ENCODE measurements around the gene ANGPTL4. TPM values are rescaled to one million over a fixed set of nuclear protein-coding genes. Genes with fewer than 3 reads are reported as not detected.
"Not testable (repeated sequence)": the region's sequence is repeated elsewhere in the genome, so short reads cannot be mapped to it uniquely, and the experiment has no call there.

ANGPTL4 gene
- total RNA-seq, 1 experiment from 2014 or later: not detected

DNA sequence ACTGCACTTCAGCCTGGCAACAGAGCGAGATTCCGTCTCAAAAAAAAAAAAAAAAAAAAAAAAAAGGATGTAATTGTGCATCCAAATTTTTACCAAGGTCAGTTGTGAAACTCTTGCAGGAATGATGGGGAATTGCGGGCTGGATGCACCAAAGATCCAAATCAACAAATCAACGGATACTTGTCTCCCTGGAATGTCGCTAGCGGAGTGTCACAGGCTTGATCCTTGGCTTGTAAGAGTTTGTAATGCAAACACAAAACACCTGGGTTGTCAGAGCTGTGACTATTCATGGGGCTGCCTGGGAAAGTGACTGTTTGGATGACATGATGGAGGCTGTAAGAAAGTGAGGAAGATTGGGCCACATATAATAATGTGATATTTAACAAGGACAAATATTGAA is 25.1 kb upstream of the ANGPTL4 start:
- H3K27me3 ChIP-seq (ENCODE audit: insufficient read depth, low read depth): no peaks in the 10 kb centered on the region
- no peak overlapping the region for H3K27ac ChIP-seq
- no TSS peak for BruUV-seq (replicated peaks)
- H3K36me3 ChIP-seq (ENCODE audit: low read depth): no peaks in the 10 kb centered on the region
- H3K4me3 ChIP-seq: no peak overlapping the region
- no peaks in the 10 kb centered on the region for H3K9me2 ChIP-seq (ENCODE audit: insufficient read depth)
- no peaks in the 10 kb centered on the region for H3K9me3 ChIP-seq (ENCODE audit: insufficient read depth, low read depth)
- ChIA-PET POLR2A (ENCODE audit: unreplicated experiment) (no interaction called here), CTCF (no interaction called here)
- H2AFZ ChIP-seq: no peak overlapping the region
- H3F3A ChIP-seq (ENCODE audit: insufficient read depth, low read depth): peaks cover 14% of the 10 kb centered on the region
- intact Hi-C loops (cut with micrococcal nuclease; ENCODE audit: unreplicated experiment): no loop called here
- H3K4me2 ChIP-seq: no peak overlapping the region
- no peak for DNase-seq
- H4K20me1 ChIP-seq (ENCODE audit: insufficient read depth): no peaks in the 10 kb centered on the region
- TF ChIP-seq, protein P1, sequence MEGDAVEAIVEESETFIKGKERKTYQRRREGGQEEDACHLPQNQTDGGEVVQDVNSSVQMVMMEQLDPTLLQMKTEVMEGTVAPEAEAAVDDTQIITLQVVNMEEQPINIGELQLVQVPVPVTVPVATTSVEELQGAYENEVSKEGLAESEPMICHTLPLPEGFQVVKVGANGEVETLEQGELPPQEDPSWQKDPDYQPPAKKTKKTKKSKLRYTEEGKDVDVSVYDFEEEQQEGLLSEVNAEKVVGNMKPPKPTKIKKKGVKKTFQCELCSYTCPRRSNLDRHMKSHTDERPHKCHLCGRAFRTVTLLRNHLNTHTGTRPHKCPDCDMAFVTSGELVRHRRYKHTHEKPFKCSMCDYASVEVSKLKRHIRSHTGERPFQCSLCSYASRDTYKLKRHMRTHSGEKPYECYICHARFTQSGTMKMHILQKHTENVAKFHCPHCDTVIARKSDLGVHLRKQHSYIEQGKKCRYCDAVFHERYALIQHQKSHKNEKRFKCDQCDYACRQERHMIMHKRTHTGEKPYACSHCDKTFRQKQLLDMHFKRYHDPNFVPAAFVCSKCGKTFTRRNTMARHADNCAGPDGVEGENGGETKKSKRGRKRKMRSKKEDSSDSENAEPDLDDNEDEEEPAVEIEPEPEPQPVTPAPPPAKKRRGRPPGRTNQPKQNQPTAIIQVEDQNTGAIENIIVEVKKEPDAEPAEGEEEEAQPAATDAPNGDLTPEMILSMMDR (conservative IDR thresholded peaks at IDR 0.05): no peak
- TF ChIP-seq EZH2 (IDR thresholded peaks at IDR 0.05; ENCODE audit: low read depth): no peak
- no peaks in the 10 kb centered on the region for H3K79me2 ChIP-seq (ENCODE audit: low read depth)
- H3K4me1 ChIP-seq (replicated peaks; ENCODE audit: insufficient read depth): peaks cover 8% of the 10 kb centered on the region; the same call in 1 of the 2 replicates

DNA sequence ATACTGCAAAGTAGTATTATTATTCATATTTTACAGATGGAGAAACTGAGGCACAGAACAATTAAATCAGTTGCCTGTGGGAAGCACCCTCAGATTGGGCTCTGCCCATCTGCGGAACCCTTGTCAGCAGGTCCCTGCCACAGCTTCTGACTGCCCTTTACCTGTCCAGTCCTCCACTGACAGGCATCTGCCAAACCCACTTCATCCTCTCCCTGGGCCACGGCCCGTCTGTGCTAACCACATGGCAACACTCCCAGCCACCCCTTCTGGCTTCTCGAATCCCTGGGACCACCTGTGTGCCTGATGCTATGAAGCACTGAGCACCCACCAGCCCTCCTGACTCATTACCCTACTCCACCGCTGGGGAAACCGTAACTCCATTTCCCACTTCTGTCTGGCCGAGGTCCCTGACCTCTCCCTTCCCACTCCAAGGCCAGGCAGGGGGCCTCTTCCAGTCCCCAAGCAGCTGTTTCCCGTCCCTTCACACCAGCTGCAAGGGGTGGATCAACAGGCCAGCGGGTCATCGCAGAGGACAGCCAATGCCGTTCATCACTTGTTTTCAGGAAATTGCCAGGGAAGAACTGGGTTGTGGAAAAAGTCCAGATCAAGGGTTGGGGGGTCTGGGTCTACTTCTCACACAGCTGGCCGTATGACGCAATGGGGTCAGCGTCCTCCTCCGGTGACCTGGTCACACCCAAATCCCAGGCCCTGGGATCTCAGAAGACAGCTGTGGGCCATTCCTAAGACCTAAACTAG is 23.4 kb upstream of the ANGPTL4 start:
- no peaks in the 10 kb centered on the region for H3K79me2 ChIP-seq (ENCODE audit: low read depth)
- POLR2A ChIA-PET (ENCODE audit: unreplicated experiment): no interaction called here
- H3F3A ChIP-seq (ENCODE audit: insufficient read depth, low read depth): peaks cover 14% of the 10 kb centered on the region
- intact Hi-C loops (cut with micrococcal nuclease; ENCODE audit: unreplicated experiment): no loop called here
- H3K27ac ChIP-seq: no peak overlapping the region
- H3K4me3 ChIP-seq: no peak overlapping the region
- no peaks in the 10 kb centered on the region for H3K9me3 ChIP-seq (ENCODE audit: insufficient read depth, low read depth)
- H4K20me1 ChIP-seq (ENCODE audit: insufficient read depth): no peaks in the 10 kb centered on the region
- DNase-seq: no peak
- BruUV-seq (replicated peaks): no TSS peak
- H3K4me2 ChIP-seq: no peak overlapping the region
- TF ChIP-seq EZH2 (IDR thresholded peaks at IDR 0.05; ENCODE audit: low read depth): no peak
- TF ChIP-seq, protein P1 (conservative IDR thresholded peaks at IDR 0.05): no peak
- no peak overlapping the region for H2AFZ ChIP-seq
- CTCF ChIA-PET: no interaction called here
- H3K27me3 ChIP-seq (ENCODE audit: insufficient read depth, low read depth): no peaks in the 10 kb centered on the region
- H3K36me3 ChIP-seq (ENCODE audit: low read depth): no peaks in the 10 kb centered on the region
- H3K4me1 ChIP-seq (replicated peaks; ENCODE audit: insufficient read depth): peaks cover 8% of the 10 kb centered on the region; the same call in 1 of the 2 replicates
- H3K9me2 ChIP-seq (ENCODE audit: insufficient read depth): no peaks in the 10 kb centered on the region

DNA sequence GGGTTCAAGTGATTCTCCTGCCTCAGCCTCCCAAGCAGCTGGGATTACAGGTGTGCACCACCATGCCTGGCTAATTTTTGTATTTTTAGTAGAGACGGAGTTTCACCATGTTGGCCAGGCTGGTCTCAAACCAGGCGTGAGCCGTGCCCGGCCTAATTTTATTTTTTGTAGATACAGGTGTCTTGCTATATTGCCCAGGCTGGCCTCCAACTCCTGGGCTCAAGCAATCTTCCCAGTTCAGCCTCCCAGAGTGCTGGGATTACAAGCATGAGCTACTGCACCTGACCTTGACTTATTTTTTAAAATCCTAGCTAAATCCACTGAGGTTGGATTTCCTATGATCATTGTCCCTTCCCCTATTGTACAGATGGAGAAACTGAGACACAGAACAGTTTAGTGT is 22.5 kb upstream of the ANGPTL4 start:
- H3K4me3 ChIP-seq; H3K4me2 ChIP-seq; H3K36me3 ChIP-seq (ENCODE audit: low read depth); DNase-seq; H4K20me1 ChIP-seq (ENCODE audit: insufficient read depth); H2AFZ ChIP-seq; H3K4me1 ChIP-seq (replicated peaks; ENCODE audit: insufficient read depth); H3K9me2 ChIP-seq (ENCODE audit: insufficient read depth); H3K27ac ChIP-seq; BruUV-seq (replicated peaks); H3K79me2 ChIP-seq (ENCODE audit: low read depth); H3K27me3 ChIP-seq (ENCODE audit: insufficient read depth, low read depth); intact Hi-C loops (cut with micrococcal nuclease; ENCODE audit: unreplicated experiment); POLR2A ChIA-PET (ENCODE audit: unreplicated experiment); H3K9me3 ChIP-seq (ENCODE audit: insufficient read depth, low read depth); H3F3A ChIP-seq (ENCODE audit: insufficient read depth, low read depth): not testable (repeated sequence)
- CTCF ChIA-PET: interaction anchor here (0.6 kb wide), 1 partner anchor 74 kb away, joined by 6 read pairs; no protein-coding TSS in a partner anchor

DNA sequence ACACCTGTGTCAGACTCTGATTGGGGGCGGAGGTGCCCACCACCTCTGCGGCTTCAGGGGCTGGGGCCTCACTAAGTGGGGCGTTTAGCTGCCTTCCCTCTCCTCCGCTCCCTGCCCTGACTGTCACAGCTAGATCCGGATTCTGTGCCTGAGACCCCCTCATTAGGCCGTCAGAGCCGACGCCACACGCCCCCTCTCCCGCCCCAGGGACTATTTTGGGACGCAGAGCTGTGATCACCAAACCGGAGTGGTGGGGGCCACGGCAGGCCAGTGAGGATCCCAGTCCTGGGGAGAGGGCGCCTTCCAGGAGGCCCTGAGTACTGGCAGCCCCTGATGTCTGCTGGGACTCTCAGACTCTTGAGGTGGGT is 21.7 kb upstream of the ANGPTL4 start:
- no TSS peak for BruUV-seq (replicated peaks)
- peaks cover 11% of the 10 kb centered on the region for H3F3A ChIP-seq (ENCODE audit: insufficient read depth, low read depth)
- TF ChIP-seq, protein P1 (conservative IDR thresholded peaks at IDR 0.05): no peak
- no peak for TF ChIP-seq EZH2 (IDR thresholded peaks at IDR 0.05; ENCODE audit: low read depth)
- no peaks in the 10 kb centered on the region for H4K20me1 ChIP-seq (ENCODE audit: insufficient read depth)
- no peaks in the 10 kb centered on the region for H3K36me3 ChIP-seq (ENCODE audit: low read depth)
- H3K9me3 ChIP-seq (ENCODE audit: insufficient read depth, low read depth): no peaks in the 10 kb centered on the region
- ChIA-PET CTCF (interaction anchor here (0.6 kb wide), 2 partner anchors 59 to 422 kb away, joined by 3 to 16 read pairs; partner anchors contain the start of gene SNAPC2), POLR2A (ENCODE audit: unreplicated experiment) (no interaction called here)
- H3K27me3 ChIP-seq (ENCODE audit: insufficient read depth, low read depth): no peaks in the 10 kb centered on the region
- no peak overlapping the region for H3K4me3 ChIP-seq
- DNase-seq: no peak
- peaks cover 8% of the 10 kb centered on the region; the same call in 1 of the 2 replicates for H3K4me1 ChIP-seq (replicated peaks; ENCODE audit: insufficient read depth)
- H3K9me2 ChIP-seq (ENCODE audit: insufficient read depth): no peaks in the 10 kb centered on the region
- intact Hi-C loops (cut with micrococcal nuclease; ENCODE audit: unreplicated experiment): no loop called here
- H3K4me2 ChIP-seq: no peak overlapping the region
- no peak overlapping the region for H2AFZ ChIP-seq
- H3K79me2 ChIP-seq (ENCODE audit: low read depth): no peaks in the 10 kb centered on the region
- no peak overlapping the region for H3K27ac ChIP-seq

Measured in PC-9 (cell line).